Stomach smooth muscle (tissue), 2 donors: ENCODE data around the gene RNF217.

Source experiments
- H3K27ac ChIP-seq: one replicate; pipeline ENCODE4 v1.7.0; 2013; ENCODE audit warnings: mild to moderate bottlenecking, low read length, inconsistent platforms
- H3K27me3 ChIP-seq, 2 donors: one replicate each; pipeline ENCODE4 v1.7.0; 2013; ENCODE audit warnings: low read length in 2 of 2; ENCODE audit not compliant: insufficient read depth in 2 of 2, control insufficient read depth in 1 of 2
- H3K36me3 ChIP-seq, 2 donors: one replicate each; pipeline ENCODE4 v1.7.0; 2013; ENCODE audit warnings: low read length in 2 of 2; ENCODE audit not compliant: control insufficient read depth in 2 of 2, insufficient read depth in 2 of 2
- H3K4me1 ChIP-seq: one replicate; pipeline ENCODE4 v1.7.0; 2013; ENCODE audit warnings: low read length; ENCODE audit not compliant: control insufficient read depth, insufficient read depth
- H3K4me3 ChIP-seq, 2 donors: one replicate each; pipeline ENCODE4 v1.7.0; 2013; ENCODE audit warnings: low read length in 2 of 2
- H3K9ac ChIP-seq, 2 donors: one replicate each; pipeline ENCODE4 v1.7.0; 2013; ENCODE audit warnings: low read length in 2 of 2, mild to moderate bottlenecking in 1 of 2
- H3K9me3 ChIP-seq, 2 donors: one replicate each; pipeline ENCODE4 v1.7.0; 2013; ENCODE audit warnings: low read length in 2 of 2; ENCODE audit not compliant: control insufficient read depth in 2 of 2
- donor health status: healthy.
- donor health status: Pancreatic carcinoma.

The RNF217 gene

GRCh38 chr6:125107896-125108295 is 145.7 kb downstream of the RNF217 start:
- H3K27ac ChIP-seq, result no peak overlapping the region
- H3K9me3 ChIP-seq, result peaks cover 4 to 12% of the 10 kb centered on the region in 2 donors
- no peak overlapping the region for H3K4me3 ChIP-seq
- H3K27me3 ChIP-seq, result no peaks in the 10 kb centered on the region
- H3K36me3 ChIP-seq, result no peaks in the 10 kb centered on the region
- peaks cover 5% of the 10 kb centered on the region for H3K4me1 ChIP-seq
- no peak overlapping the region for H3K9ac ChIP-seq

DNA sequence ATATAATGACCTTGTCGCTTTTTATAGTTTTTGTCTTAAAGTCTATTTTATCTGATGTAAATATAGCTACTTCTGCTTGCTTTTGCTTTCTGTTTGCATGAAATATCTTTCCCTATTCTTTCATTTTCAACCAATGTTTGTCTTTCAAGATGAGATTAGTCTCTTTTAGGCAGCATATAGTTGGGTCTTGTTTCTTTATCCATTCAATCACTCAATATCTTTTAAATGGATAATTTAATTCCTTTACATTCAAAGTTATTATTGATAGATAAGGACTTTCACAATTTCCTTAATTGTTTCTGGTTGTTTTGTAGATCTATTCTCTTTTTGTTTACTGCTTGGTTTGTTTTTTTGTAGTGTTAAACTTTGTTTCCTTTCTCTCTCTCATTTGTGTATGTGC is 147.8 kb downstream of the RNF217 start:
- no peaks in the 10 kb centered on the region for H3K27me3 ChIP-seq
- H3K27ac ChIP-seq, result no peak overlapping the region

DNA sequence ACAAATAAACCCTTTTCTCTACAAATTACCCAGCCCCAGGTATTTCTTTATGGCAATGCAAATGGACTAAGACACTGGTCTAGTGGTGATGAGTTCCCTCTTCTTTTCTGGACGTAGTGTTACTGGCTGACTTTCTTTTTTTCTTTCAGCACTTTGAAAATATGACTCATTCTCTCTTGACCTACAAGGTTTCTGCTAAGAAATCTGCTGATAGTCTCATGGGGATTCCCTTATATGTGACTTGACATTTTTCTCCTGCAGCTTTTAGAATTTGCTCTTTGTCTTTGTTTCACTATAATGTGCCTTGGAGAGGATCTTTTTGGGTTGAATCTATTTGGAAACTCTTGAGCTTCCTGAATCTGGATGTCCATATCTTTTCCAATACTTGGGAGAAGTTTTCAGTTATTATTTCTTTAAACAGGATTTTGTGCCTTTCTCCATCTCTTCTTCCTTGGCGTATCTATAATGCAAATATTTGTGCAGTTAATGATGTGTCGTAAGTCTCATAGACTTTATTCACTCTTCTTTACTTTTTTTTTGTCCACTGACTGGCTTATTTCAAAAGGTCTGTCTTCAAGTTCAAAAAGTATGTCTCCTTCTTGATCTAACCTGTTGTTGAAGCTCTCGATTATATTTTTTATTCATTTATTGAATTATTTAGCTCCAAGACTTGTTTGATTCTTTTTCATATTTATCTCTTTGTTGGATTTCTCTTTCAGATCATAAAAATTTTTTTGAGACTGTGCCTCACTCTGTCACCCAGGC is 149.2 kb downstream of the RNF217 start:
- no peaks in the 10 kb centered on the region for H3K4me1 ChIP-seq
- H3K9me3 ChIP-seq, result peaks cover 4 to 8% of the 10 kb centered on the region in 2 donors
- H3K9ac ChIP-seq, result no peak overlapping the region
- no peak overlapping the region for H3K4me3 ChIP-seq
- H3K27me3 ChIP-seq, result no peaks in the 10 kb centered on the region
- no peak overlapping the region for H3K27ac ChIP-seq
- H3K36me3 ChIP-seq, result no peaks in the 10 kb centered on the region

More for the DNA sequence above, 147.8 kb downstream of the RNF217 start:
- H3K4me3 ChIP-seq, result no peak overlapping the region
- no peaks in the 10 kb centered on the region for H3K4me1 ChIP-seq
- no peak overlapping the region for H3K9ac ChIP-seq
- no peaks in the 10 kb centered on the region for H3K36me3 ChIP-seq
- H3K9me3 ChIP-seq, result peaks cover 4 to 12% of the 10 kb centered on the region in 2 donors

GRCh38 chr6:125112934-125113333 is 150.7 kb downstream of the RNF217 start:
- H3K27ac ChIP-seq, result no peak overlapping the region
- no peak overlapping the region for H3K4me3 ChIP-seq
- no peaks in the 10 kb centered on the region for H3K27me3 ChIP-seq
- no peaks in the 10 kb centered on the region for H3K4me1 ChIP-seq
- H3K9ac ChIP-seq, result no peak overlapping the region
- no peaks in the 10 kb centered on the region for H3K36me3 ChIP-seq
- peaks cover 4 to 8% of the 10 kb centered on the region in 2 donors for H3K9me3 ChIP-seq

DNA sequence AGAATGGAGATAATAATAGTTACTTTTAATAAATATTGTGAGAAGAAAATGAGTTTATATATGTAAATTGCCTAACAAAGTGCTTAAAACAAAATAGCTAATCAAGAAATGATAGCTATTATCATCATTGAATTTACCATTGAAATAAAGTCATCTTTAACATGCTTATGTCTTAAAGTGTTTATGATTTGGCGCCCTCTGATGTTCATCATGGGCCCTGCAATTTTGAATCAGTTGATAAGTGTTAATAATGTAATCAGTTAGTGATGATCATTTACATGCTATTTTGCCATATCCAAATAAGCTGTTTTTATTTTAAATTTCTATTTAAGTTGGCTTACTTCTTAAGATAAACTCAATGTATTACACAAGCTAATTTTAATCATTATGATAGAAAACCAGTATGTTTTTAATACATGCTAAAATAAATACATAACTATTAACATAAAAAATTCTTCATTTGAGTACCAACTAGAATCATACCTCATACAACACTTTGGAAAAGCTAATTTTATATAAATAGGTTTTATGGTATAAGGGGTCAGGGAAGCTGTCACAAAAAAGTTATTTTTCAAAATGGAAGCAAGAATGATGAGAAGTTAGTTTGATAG is 152.1 kb downstream of the RNF217 start:
- Histone ChIP-seq H3K9ac (no peak overlapping the region), H3K36me3 (no peaks in the 10 kb centered on the region), H3K27ac (no peak overlapping the region), H3K4me1 (no peaks in the 10 kb centered on the region), H3K9me3 (peaks cover 4 to 8% of the 10 kb centered on the region in 2 donors), H3K27me3 (no peaks in the 10 kb centered on the region), H3K4me3 (no peak overlapping the region)

DNA sequence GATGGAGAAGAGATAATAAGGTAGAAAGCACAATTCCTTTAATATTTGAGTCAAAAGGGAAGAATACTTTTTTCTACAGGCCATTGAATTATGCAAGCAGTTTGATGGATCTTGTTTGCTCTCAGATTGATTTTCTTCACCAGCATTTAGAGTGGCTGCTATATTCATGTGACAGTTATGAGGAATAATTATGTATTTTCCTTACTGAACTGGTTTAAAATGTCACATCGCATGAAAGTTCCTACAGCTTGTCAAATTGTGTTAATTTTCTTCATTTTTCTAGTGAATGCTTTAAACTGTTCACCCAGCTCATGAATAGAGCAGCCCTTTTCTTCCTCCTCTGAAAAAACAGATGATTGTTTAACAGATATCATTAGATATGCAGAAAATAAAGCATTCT is 153.9 kb downstream of the RNF217 start:
- no peaks in the 10 kb centered on the region for H3K27me3 ChIP-seq
- no peaks in the 10 kb centered on the region for H3K4me1 ChIP-seq
- H3K36me3 ChIP-seq, result no peaks in the 10 kb centered on the region
- H3K4me3 ChIP-seq, result no peak overlapping the region
- H3K9ac ChIP-seq, result no peak overlapping the region
- H3K27ac ChIP-seq, result no peak overlapping the region
- no peaks in the 10 kb centered on the region for H3K9me3 ChIP-seq

- Histone ChIP-seq H3K9ac (no peak overlapping the region), H3K27me3 (no peaks in the 10 kb centered on the region), H3K36me3 (no peaks in the 10 kb centered on the region), H3K4me3 (no peak overlapping the region), H3K9me3 (no peaks in the 10 kb centered on the region), H3K27ac (no peak overlapping the region), H3K4me1 (no peaks in the 10 kb centered on the region)
Measured at GRCh38 chr6:125116710-125117109, 154.5 kb downstream of the RNF217 start.

DNA sequence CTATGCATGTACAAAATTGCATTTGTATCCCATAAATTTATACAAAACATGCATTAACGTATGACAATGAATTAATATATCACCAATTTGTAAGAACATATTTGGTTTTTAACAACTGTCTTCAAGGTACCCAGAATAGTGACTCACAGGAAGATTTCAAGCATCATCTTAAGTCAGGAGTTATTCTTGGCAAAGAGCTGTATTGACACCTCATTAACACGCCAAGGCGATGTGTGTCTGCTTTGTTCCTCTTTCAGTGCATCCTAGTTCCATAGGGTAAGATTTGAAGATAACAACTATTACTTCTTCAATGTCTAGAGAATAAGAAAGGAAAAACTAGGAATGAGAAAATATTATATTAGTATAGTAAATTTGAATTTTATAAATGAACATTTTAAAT is 155.6 kb downstream of the RNF217 start:
- H3K27me3 ChIP-seq, result no peaks in the 10 kb centered on the region
- no peaks in the 10 kb centered on the region for H3K9me3 ChIP-seq
- H3K9ac ChIP-seq, result no peak overlapping the region
- no peaks in the 10 kb centered on the region for H3K36me3 ChIP-seq
- H3K4me3 ChIP-seq, result no peak overlapping the region
- H3K4me1 ChIP-seq, result no peaks in the 10 kb centered on the region
- H3K27ac ChIP-seq, result no peak overlapping the region

GRCh38 chr6:125120054-125120590 is 157.9 kb downstream of the RNF217 start:
- no peak overlapping the region for H3K9ac ChIP-seq
- no peaks in the 10 kb centered on the region for H3K36me3 ChIP-seq
- H3K4me3 ChIP-seq, result no peak overlapping the region
- H3K9me3 ChIP-seq, result no peaks in the 10 kb centered on the region
- H3K27ac ChIP-seq, result no peak overlapping the region
- no peaks in the 10 kb centered on the region for H3K4me1 ChIP-seq
- no peaks in the 10 kb centered on the region for H3K27me3 ChIP-seq

DNA sequence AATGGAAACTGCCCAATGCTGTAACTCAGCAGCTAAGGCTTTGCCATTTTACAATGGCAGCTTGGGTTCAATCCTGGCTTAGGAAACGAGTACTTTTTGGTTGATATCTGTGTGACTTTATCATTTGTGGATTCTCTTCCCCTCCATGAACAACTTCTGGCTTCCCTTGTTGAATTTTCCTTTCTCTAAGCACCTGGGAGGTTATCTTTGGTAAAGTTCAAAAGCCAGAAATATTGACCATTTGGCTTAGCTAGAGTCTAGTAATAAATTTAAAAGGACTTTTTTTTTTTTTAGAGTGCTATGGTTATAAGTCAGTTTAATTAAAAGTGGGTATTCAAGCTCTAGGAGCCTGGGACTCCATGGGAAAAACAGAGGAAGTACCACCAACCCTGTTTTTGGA is 159.7 kb downstream of the RNF217 start:
- no peak overlapping the region for H3K4me3 ChIP-seq
- H3K27ac ChIP-seq, result no peak overlapping the region
- no peaks in the 10 kb centered on the region for H3K27me3 ChIP-seq
- no peaks in the 10 kb centered on the region for H3K4me1 ChIP-seq
- H3K9ac ChIP-seq, result no peak overlapping the region
- no peaks in the 10 kb centered on the region for H3K36me3 ChIP-seq
- no peaks in the 10 kb centered on the region for H3K9me3 ChIP-seq

DNA sequence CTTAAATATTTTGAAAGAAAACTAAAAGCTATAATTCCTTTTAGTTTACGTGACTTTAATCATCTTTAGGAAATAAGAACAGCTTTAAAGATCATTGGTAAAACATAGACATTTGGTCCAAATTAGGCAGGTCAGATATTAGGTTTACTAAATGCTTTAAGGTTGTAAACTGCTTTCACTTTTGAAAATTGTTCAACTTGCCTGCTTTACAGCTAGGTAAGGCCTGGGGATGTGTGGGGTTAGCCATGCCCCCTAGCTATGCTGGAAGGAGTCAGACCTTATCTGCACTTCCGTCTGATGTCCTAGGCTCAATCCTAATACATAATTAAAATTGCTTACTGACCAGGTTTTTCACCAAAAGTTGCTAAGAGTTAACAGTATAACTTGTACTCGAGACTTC is 160.8 kb downstream of the RNF217 start:
- no peak overlapping the region for H3K9ac ChIP-seq
- no peak overlapping the region for H3K4me3 ChIP-seq
- H3K27me3 ChIP-seq, result no peaks in the 10 kb centered on the region
- H3K36me3 ChIP-seq, result no peaks in the 10 kb centered on the region
- H3K27ac ChIP-seq, result no peak overlapping the region
- no peaks in the 10 kb centered on the region for H3K4me1 ChIP-seq
- H3K9me3 ChIP-seq, result no peaks in the 10 kb centered on the region
